Endothelial cell of umbilical vein (primary cell): ENCODE measurements around the gene TSEN2. TPM values are rescaled to one million over a fixed set of nuclear protein-coding genes. Genes with fewer than 3 reads are reported as not detected.

Source experiments
- BruUV-seq: library from RNA; stranded (reverse); fragments of 400-500 nt; replicated peaks from 2 replicates; lab custom pipeline; 2021; lab: Mats Ljungman, UMichigan
- CTCF ChIA-PET: fragments of 300-600, 350-600 bp; sonication (Branson Sonifier 250); formaldehyde crosslinking; loops from one replicate; lab custom pipeline; 2021; ENCODE audit warnings: antibody characterized with exemption, inconsistent platforms; lab: Charles Lee
- POLR2A ChIA-PET: fragments of 300-600, 350-600 bp; sonication (Branson Sonifier 250); formaldehyde crosslinking; loops from one replicate; lab custom pipeline; 2021; ENCODE audit warnings: antibody characterized with exemption, inconsistent platforms; lab: Charles Lee
- DNase-seq: peaks from one replicate; pipeline ENCODE4 v3.0.0-alpha.2; 2011; ENCODE audit warnings: low read depth, low spot score
- FAIRE-seq: peaks from 2 replicates; lab custom pipeline; 2011; peaks lifted over from hg19 to GRCh38; lab: Jason Lieb, UNC
- H2AFZ ChIP-seq: 2 replicates; pipeline ENCODE4 v1.6.0; 2012; ENCODE audit warnings: low read depth, low read length, control low read depth, inconsistent platforms
- H3K27ac ChIP-seq: 2 replicates; pipeline ENCODE4 v1.5.1; 2011; ENCODE audit warnings: low read depth, mild to moderate bottlenecking, control low read depth, low read length, moderate library complexity; ENCODE audit not compliant: insufficient read depth
- H3K27me3 ChIP-seq, 2 experiments: 2 replicates each; pipeline versions ENCODE4 v1.6.0 to v1.6.1; 2011; ENCODE audit warnings: low read length in 2 of 2, mixed read lengths in 1 of 2; ENCODE audit not compliant: control insufficient read depth in 2 of 2, insufficient read depth in 2 of 2
- H3K36me3 ChIP-seq, 2 experiments: 2 replicates in 1 of 2; 3 replicates in 1 of 2; pipeline ENCODE4 v1.5.1; 2011; ENCODE audit warnings: low read length in 2 of 2, mild to moderate bottlenecking in 1 of 2, moderate library complexity in 1 of 2; ENCODE audit not compliant: control insufficient read depth in 2 of 2, insufficient read depth in 2 of 2; ENCODE audit errors: extremely low read depth in 1 of 2
- H3K4me1 ChIP-seq: 3 replicates; pipeline ENCODE4 v1.5.1; 2011; ENCODE audit warnings: mild to moderate bottlenecking, low read length; ENCODE audit not compliant: control insufficient read depth, insufficient read depth; ENCODE audit errors: extremely low read depth
- H3K4me2 ChIP-seq: 2 replicates; pipeline ENCODE4 v1.6.1; 2011; ENCODE audit warnings: low read length, control low read depth, mixed read lengths; ENCODE audit not compliant: insufficient read depth
- H3K4me3 ChIP-seq, 3 experiments: fragments of 200-600 bp in 1 of 3; sonication (generic), shearing (Covaris generic) in 1 of 3; replicated peaks in 1 of 3; 2 replicates each; pipeline ENCODE4 v1.5.1; 2011 to 2016; ENCODE audit warnings: control low read depth in 3 of 3, low read length in 3 of 3, mild to moderate bottlenecking in 2 of 3, inconsistent platforms in 1 of 3, low read depth in 1 of 3, moderate library complexity in 1 of 3; ENCODE audit not compliant: insufficient read depth in 1 of 3
- H3K79me2 ChIP-seq: 2 replicates; pipeline ENCODE4 v1.6.0; 2012; ENCODE audit warnings: low read length, inconsistent platforms; ENCODE audit not compliant: control insufficient read depth, insufficient read depth
- H3K9ac ChIP-seq: replicated peaks from 2 replicates; pipeline ENCODE3; 2011; ENCODE audit warnings: low read length, control low read depth; ENCODE audit not compliant: insufficient read depth; ENCODE audit errors: extremely low read depth
- H3K9me1 ChIP-seq: replicated peaks from 3 replicates; pipeline ENCODE4 v1.6.0; 2011; ENCODE audit warnings: mild to moderate bottlenecking, low read length; ENCODE audit not compliant: control insufficient read depth, insufficient read depth; ENCODE audit errors: extremely low read depth
- H3K9me3 ChIP-seq: replicated peaks from 2 replicates; pipeline ENCODE4 v1.5.1; 2012; ENCODE audit warnings: low read length, inconsistent platforms; ENCODE audit not compliant: control insufficient read depth, insufficient read depth
- H4K20me1 ChIP-seq: replicated peaks from 2 replicates; pipeline ENCODE3; 2011; ENCODE audit warnings: mild to moderate bottlenecking, low read length; ENCODE audit not compliant: control insufficient read depth, insufficient read depth; ENCODE audit errors: extremely low read depth
- CTCF ChIP-seq, 2 donors: IDR thresholded peaks; 1 replicate in 1 of 2; 2 replicates in 1 of 2; pipeline ENCODE4 v1.5.1; 2011; ENCODE audit warnings: low read length in 2 of 2, mild to moderate bottlenecking in 2 of 2, moderate library complexity in 2 of 2, control low read depth in 1 of 2, inconsistent platforms in 1 of 2, low read depth in 1 of 2; ENCODE audit not compliant: insufficient read depth in 1 of 2; ENCODE audit errors: extremely low read depth in 1 of 2
- EZH2 ChIP-seq: IDR thresholded peaks from 2 replicates; pipeline ENCODE4 v1.6.1; 2012; ENCODE audit warnings: borderline replicate concordance, low read depth, mild to moderate bottlenecking, moderate library complexity, low read length, inconsistent platforms; ENCODE audit not compliant: severe bottlenecking
- FOS ChIP-seq: IDR thresholded peaks from 2 replicates; pipeline ENCODE4 v1.6.1; 2011; ENCODE audit warnings: mild to moderate bottlenecking, low read length, moderate library complexity, borderline replicate concordance; ENCODE audit not compliant: insufficient read depth
- GATA2 ChIP-seq: IDR thresholded peaks from 2 replicates; pipeline ENCODE4 v1.7.0; 2011; ENCODE audit warnings: low read depth, mild to moderate bottlenecking, moderate library complexity, mixed read lengths, low read length; ENCODE audit not compliant: insufficient read length, insufficient read depth
- JUN ChIP-seq: IDR thresholded peaks from 2 replicates; pipeline ENCODE4 v1.6.1; 2011; ENCODE audit warnings: borderline replicate concordance, low read depth; ENCODE audit not compliant: insufficient read length, insufficient read depth
- MAX ChIP-seq: IDR thresholded peaks from 2 replicates; pipeline ENCODE4 v1.6.1; 2011; ENCODE audit not compliant: insufficient read depth, insufficient read length
- MYC ChIP-seq: IDR thresholded peaks from one replicate; pipeline ENCODE4 v1.6.1; 2011; ENCODE audit warnings: mild to moderate bottlenecking, low read depth, low read length
- POLR2A ChIP-seq: IDR thresholded peaks from 2 replicates; pipeline ENCODE4 v1.6.1; 2012; ENCODE audit warnings: low read depth, mild to moderate bottlenecking, control low read depth, low read length
- POLR2AphosphoS5 ChIP-seq: IDR thresholded peaks from 2 replicates; pipeline ENCODE4 v1.6.1; 2012; ENCODE audit warnings: low read depth, mild to moderate bottlenecking, control low read depth, low read length, moderate library complexity; ENCODE audit not compliant: insufficient read depth
- dilution Hi-C: fragments of 300-500 bp; cut with MboI; formaldehyde crosslinking; loops from one replicate; pipeline ENCODE4 v1.15.0; 2019; ENCODE audit warnings: low sequenced_read_pairs; ENCODE audit not compliant: extremely low pct_ligation_motif_present
- intact Hi-C: fragments of 100-400 bp; cut with micrococcal nuclease; formaldehyde crosslinking; loops from one replicate; pipeline ENCODE4 v1.10.0; 2022
- polyA plus RNA-seq, 4 experiments: library from polyadenylated mRNA; depleted of rRNA in 3 of 4; stranded (reverse) in 3 of 4; unstranded in 1 of 4; fragments of >200 nt; gene quantifications; 2 replicates each; pipeline versions ENCODE4 v1.2.1 to v1.2.3, GENCODE V29; 2011 to 2012; ENCODE audit warnings: missing spikeins in 1 of 4
- total RNA-seq: library from RNA; stranded (reverse); gene quantifications from 2 replicates; pipeline ENCODE4 v1.2.3, GENCODE V29; 2021

The TSEN2 gene
- total and polyA plus RNA-seq, 2 donors (not counting 3 experiments of a cell fraction or from before 2014, with no cell fraction given) = 8.3 to 12.1 TPM

- H3K4me2 ChIP-seq = no peak overlapping the region
- no peaks in the 10 kb centered on the region for H3K4me1 ChIP-seq
- no peak overlapping the region for H3K9ac ChIP-seq
- no peaks in the 10 kb centered on the region for H3K36me3 ChIP-seq
- H3K9me1 ChIP-seq = no peaks in the 10 kb centered on the region
- dilution Hi-C loops = no loop called here
- BruUV-seq = no TSS peak
- no peaks in the 10 kb centered on the region for H3K27me3 ChIP-seq
- intact Hi-C loops = no loop called here
- no peak for DNase-seq
- FAIRE-seq = no peak
- TF ChIP-seq EZH2 (no peak), FOS (no peak), POLR2AphosphoS5 (no peak), MYC (no peak), JUN (no peak), GATA2 (no peak), CTCF (IDR thresholded peaks at IDR 0.05; ENCODE audit: extremely low read depth in 1 of 2, insufficient read depth in 1 of 2, low read depth in 1 of 2, low read length in 2 of 2) (no peak), MAX (no peak), POLR2A (no peak)
- H3K9me3 ChIP-seq = no peaks in the 10 kb centered on the region
- no peak overlapping the region for H3K4me3 ChIP-seq
- no peaks in the 10 kb centered on the region for H3K79me2 ChIP-seq
- ChIA-PET POLR2A (no interaction called here), CTCF (interaction anchor here (0.7 to 4.4 kb wide), 5 partner anchors 9 to 336 kb away, joined by 3 to 16 read pairs (median 3); no protein-coding TSS in a partner anchor)
- no peak overlapping the region for H3K27ac ChIP-seq
- H2AFZ ChIP-seq = no peak overlapping the region
- no peaks in the 10 kb centered on the region for H4K20me1 ChIP-seq
Measured at GRCh38 chr3:12470680-12471079, 13.6 kb upstream of the TSEN2 start.
